Breast epithelium (tissue), 4 donors: ENCODE data around the gene FAM222A. TPM values are rescaled to one million over a fixed set of nuclear protein-coding genes. Genes with fewer than 3 reads are reported as not detected.

Source experiments
- DNase-seq, 2 donors: peaks; one replicate each; pipeline ENCODE4 v3.0.0-alpha.2; 2019; ENCODE audit warnings: low spot score in 2 of 2
- H3K27ac ChIP-seq, 2 donors: fragments of 200-600 bp; sonication (generic) in 1 of 2; one replicate each; pipeline ENCODE4 v1.5.1; 2016 to 2019; ENCODE audit warnings: mild to moderate bottlenecking in 1 of 2
- H3K27me3 ChIP-seq, 2 donors: fragments of 200-600 bp; sonication (generic) in 1 of 2; one replicate each; pipeline versions ENCODE4 v1.5.1 to v1.6.0; 2017 to 2019; ENCODE audit warnings: control low read depth in 1 of 2, mild to moderate bottlenecking in 1 of 2
- H3K36me3 ChIP-seq: fragments of 200-600 bp; one replicate; pipeline ENCODE4 v1.5.1; 2019
- H3K4me1 ChIP-seq, 2 donors: fragments of 200-600 bp; sonication (generic); one replicate each; pipeline ENCODE4 v1.5.1; 2016 to 2019; ENCODE audit warnings: control low read depth in 1 of 2
- H3K4me3 ChIP-seq, 3 donors: fragments of 200-600 bp; sonication (generic); 1 replicate in 2 of 3; 2 replicates in 1 of 3; pipeline ENCODE4 v1.5.1; 2016 to 2019; ENCODE audit warnings: mild to moderate bottlenecking in 3 of 3, moderate library complexity in 2 of 3
- H3K9me3 ChIP-seq, 2 donors: fragments of 200-600 bp; sonication (generic) in 1 of 2; one replicate each; pipeline ENCODE4 v1.5.1; 2016 to 2019; ENCODE audit warnings: control low read depth in 1 of 2
- CTCF ChIP-seq, 3 donors: fragments of 450-650 bp; IDR thresholded peaks; one replicate each; pipeline ENCODE4 v1.5.1; 2016 to 2017; ENCODE audit warnings: antibody characterized with exemption in 3 of 3, mild to moderate bottlenecking in 3 of 3, moderate library complexity in 3 of 3
- POLR2A ChIP-seq: fragments of 450-650 bp; IDR thresholded peaks from one replicate; pipeline ENCODE4 v1.6.1; 2016; ENCODE audit warnings: antibody characterized with exemption, mild to moderate bottlenecking, moderate library complexity
- POLR2AphosphoS5 ChIP-seq, 3 donors: sonication (generic); formaldehyde crosslinking; IDR thresholded peaks; one replicate each; pipeline ENCODE4 v1.6.1; 2017; ENCODE audit warnings: antibody characterized with exemption in 3 of 3
- intact Hi-C: fragments of 100-400 bp; cut with DNase I; formaldehyde crosslinking; loops from one replicate; pipeline ENCODE4 v1.15.1; 2023; ENCODE audit warnings: low total_unique reads
- total RNA-seq, 3 donors: library from RNA; depleted of rRNA; stranded (reverse); fragments of >200 nt; gene quantifications; one replicate each; pipeline ENCODE4 v1.1.0, GENCODE V29; 2016

Gene FAM222A
- total RNA-seq, 3 donors from 2014 or later = 0.32 to 7.3 (median 1.3) TPM

GRCh38 chr12:109714141-109714912 is 702 bp downstream of the FAM222A start:
- H3K36me3 ChIP-seq = no peaks in the 10 kb centered on the region
- no peaks in the 10 kb centered on the region for H3K4me1 ChIP-seq
- TF ChIP-seq CTCF (IDR thresholded peaks at IDR 0.05) (peak in 1 of 3 donors; percentile 17), POLR2AphosphoS5 (IDR thresholded peaks at IDR 0.05) (no peak), POLR2A (no peak)
- peaks cover 0 to 9% of the 10 kb centered on the region in 2 donors for H3K27me3 ChIP-seq
- peak overlapping the region; percentile 62 to 73 (median 71) for H3K4me3 ChIP-seq
- intact Hi-C loops = no loop called here
- DNase-seq = peak in 1 of 2 donors; percentile 74
- H3K27ac ChIP-seq = peak overlapping the region; percentile 11 to 70
- no peaks in the 10 kb centered on the region for H3K9me3 ChIP-seq

GRCh38 chr12:109714913-109715244 is 1.3 kb downstream of the FAM222A start:
- H3K9me3 ChIP-seq = no peaks in the 10 kb centered on the region
- peak overlapping the region in 2 of 3 donors; percentile 71 to 73 for H3K4me3 ChIP-seq
- H3K36me3 ChIP-seq = no peaks in the 10 kb centered on the region
- TF ChIP-seq CTCF (IDR thresholded peaks at IDR 0.05) (no peak), POLR2A (no peak), POLR2AphosphoS5 (IDR thresholded peaks at IDR 0.05) (no peak)
- no peaks in the 10 kb centered on the region for H3K4me1 ChIP-seq
- peaks cover 0 to 9% of the 10 kb centered on the region in 2 donors for H3K27me3 ChIP-seq
- intact Hi-C loops = no loop called here
- no peak for DNase-seq
- H3K27ac ChIP-seq = peak overlapping the region; percentile 11 to 70

- TF ChIP-seq POLR2A (no peak), CTCF (IDR thresholded peaks at IDR 0.05) (no peak), POLR2AphosphoS5 (IDR thresholded peaks at IDR 0.05) (no peak)
- no peaks in the 10 kb centered on the region for H3K36me3 ChIP-seq
- H3K27ac ChIP-seq = peak overlapping the region; percentile 59 to 70
- peak overlapping the region in 2 of 3 donors; percentile 71 to 73 for H3K4me3 ChIP-seq
- peaks cover 0 to 9% of the 10 kb centered on the region in 2 donors for H3K27me3 ChIP-seq
- H3K9me3 ChIP-seq = no peaks in the 10 kb centered on the region
- intact Hi-C loops = no loop called here
- no peaks in the 10 kb centered on the region for H3K4me1 ChIP-seq
- no peak for DNase-seq
These were observed 1.9 kb downstream of the FAM222A start for GRCh38 chr12:109715310-109716091.

- Histone ChIP-seq H3K4me1 (no peaks in the 10 kb centered on the region), H3K27ac (peak overlapping the region; percentile 59 to 70), H3K36me3 (no peaks in the 10 kb centered on the region), H3K27me3 (peaks cover 0 to 6% of the 10 kb centered on the region in 2 donors), H3K9me3 (no peaks in the 10 kb centered on the region), H3K4me3 (peak overlapping the region in 2 of 3 donors; percentile 7 to 71)
- TF ChIP-seq CTCF (IDR thresholded peaks at IDR 0.05) = no peak
- no peak for TF ChIP-seq POLR2AphosphoS5 (IDR thresholded peaks at IDR 0.05)
- TF ChIP-seq POLR2A = no peak
- intact Hi-C loops = no loop called here
- DNase-seq = no peak
These were observed 2.5 kb downstream of the FAM222A start for GRCh38 chr12:109716092-109716479.
